Measurements from ENCODE around the gene LEMD2. TPM values are rescaled to one million over a fixed set of nuclear protein-coding genes. Genes with fewer than 3 reads are reported as not detected.

LEMD2 gene
- total and polyA plus RNA-seq, 2 of the 4 experiments (the other 2 are of a cell fraction) = 26.5 to 43.6 TPM

GRCh38 chr6:33813246-33813904, 24.4 kb upstream of the LEMD2 start:
- H3K23ac ChIP-seq (ENCODE audit: low read depth, low read length) = no peak overlapping the region
- H4K91ac ChIP-seq (ENCODE audit: insufficient read depth, low read depth, low read length) = no peak overlapping the region
- H4K5ac ChIP-seq (ENCODE audit: low read depth, low read length) = no peak overlapping the region
- no peak overlapping the region for H2AK9ac ChIP-seq (replicated peaks; ENCODE audit: low read depth, low read length, poor library complexity)
- no peak overlapping the region for H2AFZ ChIP-seq (replicated peaks; ENCODE audit: low read length, poor library complexity)
- H3K79me1 ChIP-seq (ENCODE audit: low read depth in 1 of 2, low read length in 2 of 2) = no peaks in the 10 kb centered on the region
- H4K8ac ChIP-seq (ENCODE audit: low read depth in 2 of 2, low read length in 2 of 2) = no peak overlapping the region
- no peak overlapping the region for H3K18ac ChIP-seq (ENCODE audit: low read depth, low read length)
- 65% methylated on average over 4 of the region's 16 CpGs; no CpG with 5 or more reads in 1 of the 2 experiments for WGBS, 2 experiments (ENCODE audit: extremely low coverage in 2 of 2, insufficient read length in 1 of 2)
- H2BK5ac ChIP-seq (ENCODE audit: low read depth, low read length, poor library complexity, severe bottlenecking) = no peak overlapping the region
- H3K4me1 ChIP-seq (ENCODE audit: control insufficient read depth, insufficient read depth, low read length) = no peaks in the 10 kb centered on the region
- peaks cover 54% of the 10 kb centered on the region for H3K27me3 ChIP-seq (ENCODE audit: control insufficient read depth, insufficient read depth, low read length)
- H3K56ac ChIP-seq (ENCODE audit: extremely low read depth, insufficient read depth, low read length) = no peak overlapping the region
- dilution Hi-C loops (cut with HindIII; ENCODE audit: low sequenced_read_pairs, unreplicated experiment) = no loop called here
- peaks cover 3% of the 10 kb centered on the region; the same call in 1 of the 2 replicates for H3K9me1 ChIP-seq (ENCODE audit: insufficient read depth, low read length)
- ChIA-PET CTCF (no interaction called here), POLR2A (ENCODE audit: unreplicated experiment) (interaction anchor here (0.7 kb wide), 1 partner anchor 12 kb away, joined by 3 read pairs; no protein-coding TSS in a partner anchor)
- H3K14ac ChIP-seq (replicated peaks; ENCODE audit: low read depth, low read length) = no peak overlapping the region
- no peak overlapping the region for H3K4me2 ChIP-seq (ENCODE audit: low read depth, low read length)
- no peak overlapping the region for H3K9ac ChIP-seq (ENCODE audit: low read depth, low read length)
- TF ChIP-seq CTCF (conservative IDR thresholded peaks at IDR 0.05; ENCODE audit: low read depth, low read length) (no peak), USF2 (IDR thresholded peaks at IDR 0.05; ENCODE audit: low read depth, low read length) (no peak), MAFK (IDR thresholded peaks at IDR 0.05; ENCODE audit: low read depth, low read length) (no peak), BHLHE40 (IDR thresholded peaks at IDR 0.05; ENCODE audit: low read depth, low read length) (no peak), SMC3 (IDR thresholded peaks at IDR 0.05; ENCODE audit: low read depth, low read length) (no peak), RFX5 (IDR thresholded peaks at IDR 0.05; ENCODE audit: low read depth, low read length) (no peak)
- no peaks in the 10 kb centered on the region for H4K20me1 ChIP-seq (ENCODE audit: insufficient read depth, low read length)
- H2BK120ac ChIP-seq (ENCODE audit: low read depth, low read length) = no peak overlapping the region
- intact Hi-C loops (cut with micrococcal nuclease) = no loop called here
- H3K4me3 ChIP-seq (ENCODE audit: insufficient read depth, low read depth, low read length) = no peak overlapping the region
- no TSS peak for BruUV-seq (replicated peaks)
- H3K9me3 ChIP-seq (ENCODE audit: control insufficient read depth, insufficient read depth, low read length) = no peaks in the 10 kb centered on the region
- no peak for DNase-seq
- no peaks in the 10 kb centered on the region for H3K36me3 ChIP-seq (ENCODE audit: control insufficient read depth, insufficient read depth, low read length)
- no peak overlapping the region for H2BK20ac ChIP-seq (ENCODE audit: low read depth, low read length)
- H3K27ac ChIP-seq (ENCODE audit: insufficient read depth, low read length) = no peak overlapping the region
- no peak for ATAC-seq (ENCODE audit: low read depth)
- H2BK15ac ChIP-seq (ENCODE audit: low read depth, low read length) = no peak overlapping the region
- H3K4ac ChIP-seq (ENCODE audit: low read depth, low read length) = no peak overlapping the region
- in situ Hi-C loops (cut with MboI; ENCODE audit: low sequenced_read_pairs) = no loop called here
- H2AK5ac ChIP-seq (ENCODE audit: low read depth, low read length) = no peak overlapping the region
